HEK293 (cell line): Measurements from ENCODE around the gene KANK3.

Experiments
- CTCF ChIA-PET: fragments of 350-600 bp; formaldehyde crosslinking; extraction: SDS; loops from one replicate; lab custom pipeline; 2021; ENCODE audit warnings: antibody characterized with exemption; lab: Yijun Ruan, JAX
- POLR2A ChIA-PET: fragments of 300-600 bp; formaldehyde crosslinking; extraction: SDS; loops from one replicate; lab custom pipeline; 2020; ENCODE audit warnings: antibody characterized with exemption, inconsistent platforms; lab: Yijun Ruan, JAX
- H3K27ac ChIP-seq: fragments of 200-500 bp; sonication (Bioruptor generic); 2 replicates; pipeline ENCODE4 v1.5.1; 2014; ENCODE audit warnings: low read depth, low read length, control low read depth, inconsistent platforms; ENCODE audit errors: extremely low read depth
- H3K36me3 ChIP-seq, 2 experiments: fragments of 200-500 bp in 1 of 2; sonication (Bioruptor generic) in 1 of 2; 1 replicate in 1 of 2; 2 replicates in 1 of 2; pipeline ENCODE4 v1.5.1; 2014 to 2017; ENCODE audit warnings: inconsistent platforms in 2 of 2, low read length in 2 of 2; ENCODE audit not compliant: control insufficient read depth in 2 of 2, insufficient read depth in 1 of 2
- H3K4me1 ChIP-seq: fragments of 200-500 bp; sonication (Bioruptor generic); 2 replicates; pipeline ENCODE4 v1.5.1; 2014; ENCODE audit warnings: mild to moderate bottlenecking, low read length, inconsistent platforms; ENCODE audit not compliant: control insufficient read depth, insufficient read depth
- H3K4me3 ChIP-seq: 2 replicates; pipeline ENCODE4 v1.5.1; 2011; ENCODE audit warnings: low read depth, mild to moderate bottlenecking, control low read depth, low read length, moderate library complexity
- H3K9me3 ChIP-seq: fragments of 200-500 bp; sonication (Bioruptor generic); 2 replicates; pipeline ENCODE4 v1.5.1; 2014; ENCODE audit warnings: low read depth, low read length, inconsistent platforms; ENCODE audit not compliant: control insufficient read depth, insufficient read depth
- EGR2 ChIP-seq: fragments of 450-650 bp; formaldehyde crosslinking; IDR thresholded peaks from 2 replicates; pipeline ENCODE4 v1.5.1; 2016; ENCODE audit warnings: low read depth, missing biosample characterization, missing genetic modification characterization
- KLF1 ChIP-seq: fragments of 450-650 bp; formaldehyde crosslinking; IDR thresholded peaks from 2 replicates; pipeline ENCODE4 v1.5.1; 2016; ENCODE audit warnings: missing biosample characterization, missing genetic modification characterization
- KLF7 ChIP-seq: fragments of 450-650 bp; formaldehyde crosslinking; IDR thresholded peaks from 2 replicates; pipeline ENCODE4 v1.5.1; 2016; ENCODE audit warnings: missing biosample characterization, missing genetic modification characterization, borderline replicate concordance
- MYNN ChIP-seq: fragments of 450-650 bp; formaldehyde crosslinking; IDR thresholded peaks from 2 replicates; pipeline ENCODE4 v1.5.1; 2016; ENCODE audit warnings: missing biosample characterization, missing genetic modification characterization, borderline replicate concordance
- ZNF121 ChIP-seq: fragments of 450-650 bp; formaldehyde crosslinking; IDR thresholded peaks from 2 replicates; pipeline ENCODE4 v1.5.1; 2016; ENCODE audit warnings: missing biosample characterization, missing genetic modification characterization
- ZNF140 ChIP-seq: fragments of 450-650 bp; formaldehyde crosslinking; IDR thresholded peaks from 2 replicates; pipeline ENCODE4 v1.5.1; 2016; ENCODE audit warnings: missing biosample characterization, missing genetic modification characterization
- ZNF341 ChIP-seq: fragments of 450-650 bp; formaldehyde crosslinking; IDR thresholded peaks from 2 replicates; pipeline ENCODE4; 2016; ENCODE audit warnings: low read depth, missing biosample characterization, missing genetic modification characterization
- ZNF48 ChIP-seq: fragments of 450-650 bp; formaldehyde crosslinking; IDR thresholded peaks from 2 replicates; pipeline ENCODE4 v1.5.1; 2016; ENCODE audit warnings: missing biosample characterization, missing genetic modification characterization
- ZNF664 ChIP-seq: fragments of 450-650 bp; formaldehyde crosslinking; IDR thresholded peaks from 2 replicates; pipeline ENCODE4 v1.5.1; 2016; ENCODE audit warnings: missing biosample characterization, missing genetic modification characterization
- ZNF776 ChIP-seq: fragments of 450-650 bp; formaldehyde crosslinking; IDR thresholded peaks from 2 replicates; pipeline ENCODE4 v1.5.0; 2017; ENCODE audit warnings: missing biosample characterization, missing genetic modification characterization, borderline replicate concordance
- TF ChIP-seq, protein P1 (sequence below): fragments of 450-650 bp; formaldehyde crosslinking; IDR thresholded peaks from 2 replicates; pipeline ENCODE4 v1.5.1; 2016; ENCODE audit warnings: missing biosample characterization, missing genetic modification characterization
- TF ChIP-seq, protein P2 (sequence below): fragments of 450-650 bp; formaldehyde crosslinking; IDR thresholded peaks from 2 replicates; pipeline ENCODE4 v1.5.0; 2017; ENCODE audit warnings: missing biosample characterization, missing genetic modification characterization, borderline replicate concordance
- TF ChIP-seq, protein P3 (sequence below): fragments of 450-650 bp; formaldehyde crosslinking; IDR thresholded peaks from 2 replicates; pipeline ENCODE4 v1.5.1; 2016; ENCODE audit warnings: missing biosample characterization, missing genetic modification characterization
- TF ChIP-seq, protein P4 (sequence below): fragments of 450-650 bp; formaldehyde crosslinking; IDR thresholded peaks from 2 replicates; pipeline ENCODE4 v1.5.1; 2016; ENCODE audit warnings: missing biosample characterization, missing genetic modification characterization

Gene KANK3

DNA sequence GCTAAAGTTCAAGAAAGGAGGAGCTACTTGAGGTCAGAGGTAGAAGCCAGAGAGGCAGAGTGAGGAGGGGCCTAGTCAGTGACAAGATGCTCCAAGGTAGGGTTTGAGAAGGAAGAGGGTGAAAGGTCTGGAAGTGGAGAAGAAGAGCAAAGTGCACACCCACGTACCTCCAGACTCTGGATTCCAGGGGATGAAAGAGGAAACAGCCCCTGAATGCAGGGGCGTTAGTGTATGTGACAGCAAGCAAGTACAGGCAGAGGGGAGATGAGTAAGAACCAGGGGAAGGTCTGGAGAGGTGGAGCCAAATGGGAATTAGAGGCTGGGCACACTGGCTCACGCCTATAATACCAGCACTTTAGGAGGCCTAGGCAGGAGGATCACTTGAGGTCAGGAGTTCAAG is 13.1 kb downstream of the KANK3 start:
- Histone ChIP-seq H3K27ac (no peak overlapping the region), H3K4me1 (no peaks in the 10 kb centered on the region; the same call in 1 of the 2 replicates), H3K4me3 (no peak overlapping the region), H3K9me3 (no peaks in the 10 kb centered on the region), H3K36me3 (no peaks in the 10 kb centered on the region)
- CTCF ChIA-PET = interaction anchor here (0.6 kb wide), 1 partner anchor 68 kb away, joined by 4 read pairs; no protein-coding TSS in a partner anchor
- POLR2A ChIA-PET = no interaction called here
- no peak for TF ChIP-seq ZNF140 (tag by site-specific recombination)
- TF ChIP-seq EGR2 (tag by site-specific recombination) = peak; percentile 67; the same call in 1 of the 2 replicates

DNA sequence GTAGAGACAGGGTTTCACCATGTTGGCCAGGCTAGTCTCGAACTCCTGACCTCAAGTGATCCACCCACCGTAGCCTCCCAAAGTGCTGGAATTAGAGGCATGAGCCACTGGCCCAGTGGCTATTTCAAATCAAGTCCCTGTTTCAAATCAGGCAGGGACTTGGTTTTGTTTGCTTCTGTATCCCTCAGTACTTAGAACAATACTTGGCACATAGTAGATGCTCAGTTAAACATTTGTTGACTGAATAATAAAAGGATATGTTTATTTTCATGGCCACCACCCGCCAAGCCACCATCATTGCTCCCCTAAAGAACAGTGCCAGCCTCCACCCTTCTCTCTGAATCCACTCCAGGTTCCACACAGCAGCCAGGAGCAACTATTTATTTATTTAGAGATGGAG is 17.6 kb downstream of the KANK3 start:
- peaks cover 5% of the 10 kb centered on the region; the same call in 1 of the 2 replicates for H3K4me1 ChIP-seq
- POLR2A ChIA-PET = interaction anchor here (1.1 to 2.2 kb wide), 2 partner anchors 9 kb away, joined by 3 to 9 read pairs; no protein-coding TSS in a partner anchor
- H3K27ac ChIP-seq = no peak overlapping the region
- CTCF ChIA-PET = interaction anchor here (0.7 to 1.5 kb wide), 2 partner anchors 56 to 96 kb away, joined by 3 to 4 read pairs; no protein-coding TSS in a partner anchor
- H3K36me3 ChIP-seq = peaks cover 7 to 32% of the 10 kb centered on the region in 2 experiments
- no peaks in the 10 kb centered on the region for H3K9me3 ChIP-seq
- no peak overlapping the region for H3K4me3 ChIP-seq
- TF ChIP-seq, protein P1, sequence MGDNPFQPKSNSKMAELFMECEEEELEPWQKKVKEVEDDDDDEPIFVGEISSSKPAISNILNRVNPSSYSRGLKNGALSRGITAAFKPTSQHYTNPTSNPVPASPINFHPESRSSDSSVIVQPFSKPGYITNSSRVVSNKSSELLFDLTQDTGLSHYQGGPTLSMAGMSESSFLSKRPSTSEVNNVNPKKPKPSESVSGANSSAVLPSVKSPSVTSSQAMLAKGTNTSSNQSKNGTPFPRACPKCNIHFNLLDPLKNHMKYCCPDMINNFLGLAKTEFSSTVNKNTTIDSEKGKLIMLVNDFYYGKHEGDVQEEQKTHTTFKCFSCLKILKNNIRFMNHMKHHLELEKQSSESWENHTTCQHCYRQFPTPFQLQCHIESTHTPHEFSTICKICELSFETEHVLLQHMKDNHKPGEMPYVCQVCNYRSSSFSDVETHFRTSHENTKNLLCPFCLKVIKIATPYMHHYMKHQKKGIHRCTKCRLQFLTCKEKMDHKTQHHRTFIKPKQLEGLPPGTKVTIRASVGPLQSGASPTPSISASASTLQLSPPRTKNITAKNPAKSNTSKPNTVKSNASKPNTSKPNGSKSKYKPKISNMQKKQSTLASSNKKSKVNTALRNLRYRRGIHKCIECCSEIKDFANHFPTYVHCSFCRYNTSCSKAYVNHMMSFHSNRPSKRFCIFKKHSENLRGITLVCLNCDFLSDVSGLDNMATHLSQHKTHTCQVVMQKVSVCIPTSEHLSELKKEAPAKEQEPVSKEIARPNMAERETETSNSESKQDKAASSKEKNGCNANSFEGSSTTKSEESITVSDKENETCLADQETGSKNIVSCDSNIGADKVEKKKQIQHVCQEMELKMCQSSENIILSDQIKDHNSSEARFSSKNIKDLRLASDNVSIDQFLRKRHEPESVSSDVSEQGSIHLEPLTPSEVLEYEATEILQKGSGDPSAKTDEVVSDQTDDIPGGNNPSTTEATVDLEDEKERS = no peak
- no peak for TF ChIP-seq KLF7
- TF ChIP-seq, protein P2, sequence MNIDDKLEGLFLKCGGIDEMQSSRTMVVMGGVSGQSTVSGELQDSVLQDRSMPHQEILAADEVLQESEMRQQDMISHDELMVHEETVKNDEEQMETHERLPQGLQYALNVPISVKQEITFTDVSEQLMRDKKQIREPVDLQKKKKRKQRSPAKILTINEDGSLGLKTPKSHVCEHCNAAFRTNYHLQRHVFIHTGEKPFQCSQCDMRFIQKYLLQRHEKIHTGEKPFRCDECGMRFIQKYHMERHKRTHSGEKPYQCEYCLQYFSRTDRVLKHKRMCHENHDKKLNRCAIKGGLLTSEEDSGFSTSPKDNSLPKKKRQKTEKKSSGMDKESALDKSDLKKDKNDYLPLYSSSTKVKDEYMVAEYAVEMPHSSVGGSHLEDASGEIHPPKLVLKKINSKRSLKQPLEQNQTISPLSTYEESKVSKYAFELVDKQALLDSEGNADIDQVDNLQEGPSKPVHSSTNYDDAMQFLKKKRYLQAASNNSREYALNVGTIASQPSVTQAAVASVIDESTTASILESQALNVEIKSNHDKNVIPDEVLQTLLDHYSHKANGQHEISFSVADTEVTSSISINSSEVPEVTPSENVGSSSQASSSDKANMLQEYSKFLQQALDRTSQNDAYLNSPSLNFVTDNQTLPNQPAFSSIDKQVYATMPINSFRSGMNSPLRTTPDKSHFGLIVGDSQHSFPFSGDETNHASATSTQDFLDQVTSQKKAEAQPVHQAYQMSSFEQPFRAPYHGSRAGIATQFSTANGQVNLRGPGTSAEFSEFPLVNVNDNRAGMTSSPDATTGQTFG (tag by site-specific recombination) = no peak
- TF ChIP-seq, protein P3, sequence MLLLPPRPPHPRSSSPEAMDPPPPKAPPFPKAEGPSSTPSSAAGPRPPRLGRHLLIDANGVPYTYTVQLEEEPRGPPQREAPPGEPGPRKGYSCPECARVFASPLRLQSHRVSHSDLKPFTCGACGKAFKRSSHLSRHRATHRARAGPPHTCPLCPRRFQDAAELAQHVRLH (tag by site-specific recombination) = peak; percentile 65; the same call in 1 of the 2 replicates
- no peak for TF ChIP-seq KLF1 (tag by site-specific recombination)
- no peak for TF ChIP-seq ZNF48 (tag by site-specific recombination)
- TF ChIP-seq ZNF341 (tag by site-specific recombination) = no peak
- no peak for TF ChIP-seq MYNN (tag by site-specific recombination)
- TF ChIP-seq ZNF776 (tag by site-specific recombination) = no peak
- TF ChIP-seq, protein P4, sequence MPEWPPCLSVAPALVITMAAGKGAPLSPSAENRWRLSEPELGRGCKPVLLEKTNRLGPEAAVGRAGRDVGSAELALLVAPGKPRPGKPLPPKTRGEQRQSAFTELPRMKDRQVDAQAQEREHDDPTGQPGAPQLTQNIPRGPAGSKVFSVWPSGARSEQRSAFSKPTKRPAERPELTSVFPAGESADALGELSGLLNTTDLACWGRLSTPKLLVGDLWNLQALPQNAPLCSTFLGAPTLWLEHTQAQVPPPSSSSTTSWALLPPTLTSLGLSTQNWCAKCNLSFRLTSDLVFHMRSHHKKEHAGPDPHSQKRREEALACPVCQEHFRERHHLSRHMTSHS (tag by site-specific recombination) = no peak
- peak; percentile 99 for TF ChIP-seq ZNF664 (tag by site-specific recombination)
- TF ChIP-seq ZNF121 (tag by site-specific recombination) = no peak
